H9 (cell line): ENCODE data around the gene TBPL1. TPM values are rescaled to one million over a fixed set of nuclear protein-coding genes. Genes with fewer than 3 reads are reported as not detected.
"Not testable (repeated sequence)": the region's sequence is repeated elsewhere in the genome, so short reads cannot be mapped to it uniquely, and the experiment has no call there.

Experiments used
- DNase-seq: peaks from one replicate; pipeline ENCODE4 v3.0.0-alpha.2; 2017
- H2AFZ ChIP-seq: one replicate; pipeline ENCODE4 v1.6.1; 2013; ENCODE audit warnings: mild to moderate bottlenecking, low read length, control low read depth, moderate library complexity
- H2AK5ac ChIP-seq: 2 replicates; pipeline ENCODE4 v1.6.1; 2013; ENCODE audit warnings: low read length, control low read depth, mixed read lengths; ENCODE audit not compliant: insufficient read length
- H2BK120ac ChIP-seq: one replicate; pipeline ENCODE4 v1.6.1; 2013; ENCODE audit warnings: low read depth, mild to moderate bottlenecking, low read length, control low read depth, inconsistent platforms; ENCODE audit not compliant: poor library complexity, severe bottlenecking
- H2BK12ac ChIP-seq: 2 replicates; pipeline ENCODE4 v1.6.1; 2013; ENCODE audit warnings: low read length, control low read depth, mixed read lengths, low read depth; ENCODE audit not compliant: insufficient read length
- H2BK15ac ChIP-seq: 2 replicates; pipeline ENCODE4 v1.6.1; 2013; ENCODE audit warnings: low read depth, low read length, control low read depth
- H2BK20ac ChIP-seq: one replicate; pipeline ENCODE4 v1.6.1; 2013; ENCODE audit warnings: low read depth, mild to moderate bottlenecking, low read length, control low read depth, inconsistent platforms; ENCODE audit not compliant: poor library complexity, severe bottlenecking
- H2BK5ac ChIP-seq: 2 replicates; pipeline ENCODE4 v1.6.1; 2013; ENCODE audit warnings: low read length, control low read depth, mixed read lengths; ENCODE audit not compliant: insufficient read length
- H3K14ac ChIP-seq: 2 replicates; pipeline ENCODE4 v1.6.1; 2013; ENCODE audit warnings: low read length, control low read depth; ENCODE audit not compliant: insufficient read depth
- H3K18ac ChIP-seq: 2 replicates; pipeline ENCODE4 v1.6.1; 2013; ENCODE audit warnings: low read depth, mild to moderate bottlenecking, mixed read lengths, low read length, control low read depth; ENCODE audit not compliant: insufficient read length
- H3K23ac ChIP-seq: 2 replicates; pipeline ENCODE4 v1.6.1; 2013; ENCODE audit warnings: low read length, control low read depth, mixed read lengths, low read depth; ENCODE audit not compliant: insufficient read length
- H3K23me2 ChIP-seq: 2 replicates; pipeline ENCODE4 v1.6.1; 2013; ENCODE audit warnings: low read depth, mild to moderate bottlenecking, mixed read lengths, low read length, control low read depth; ENCODE audit not compliant: insufficient read length, poor library complexity, severe bottlenecking
- H3K27ac ChIP-seq: 2 replicates; pipeline ENCODE4 v1.5.1; 2013; ENCODE audit warnings: low read length, control low read depth, mixed read lengths, low read depth; ENCODE audit not compliant: insufficient read length
- H3K27me3 ChIP-seq: 2 replicates; pipeline ENCODE4 v1.6.1; 2013; ENCODE audit warnings: low read length, control low read depth, inconsistent platforms; ENCODE audit not compliant: insufficient read depth
- H3K4ac ChIP-seq: 2 replicates; pipeline ENCODE4 v1.6.1; 2013; ENCODE audit warnings: low read depth, mild to moderate bottlenecking, control low read depth, inconsistent platforms, low read length, moderate library complexity
- H3K4me1 ChIP-seq: 2 replicates; pipeline ENCODE4 v1.6.1; 2013; ENCODE audit warnings: low read length, control low read depth, inconsistent platforms; ENCODE audit not compliant: insufficient read depth
- H3K4me2 ChIP-seq: 2 replicates; pipeline ENCODE4 v1.6.1; 2013; ENCODE audit warnings: low read length, control low read depth, mixed read lengths; ENCODE audit not compliant: insufficient read length, insufficient read depth
- H3K56ac ChIP-seq: 2 replicates; pipeline ENCODE4 v1.6.1; 2013; ENCODE audit warnings: low read depth, mild to moderate bottlenecking, mixed read lengths, low read length, control low read depth; ENCODE audit not compliant: insufficient read length
- H3K79me1 ChIP-seq: 2 replicates; pipeline ENCODE4 v1.6.1; 2013; ENCODE audit warnings: low read depth, mild to moderate bottlenecking, moderate library complexity, low read length, control low read depth, inconsistent platforms; ENCODE audit not compliant: insufficient read depth, poor library complexity, severe bottlenecking
- H3K79me2 ChIP-seq: 2 replicates; pipeline ENCODE4 v1.6.1; 2013; ENCODE audit warnings: low read length, control low read depth, inconsistent platforms; ENCODE audit not compliant: insufficient read depth
- H3K9ac ChIP-seq: 2 replicates; pipeline ENCODE4 v1.6.1; 2013; ENCODE audit warnings: low read length, control low read depth, mixed read lengths; ENCODE audit not compliant: insufficient read length; ENCODE audit errors: extremely low read depth
- H3K9me3 ChIP-seq: one replicate; pipeline ENCODE4 v1.6.1; 2013; ENCODE audit warnings: low read depth, low read length, inconsistent platforms; ENCODE audit not compliant: control insufficient read depth
- H3T11ph ChIP-seq: one replicate; pipeline ENCODE4 v1.6.1; 2013; ENCODE audit warnings: mild to moderate bottlenecking, low read length, control low read depth, inconsistent platforms
- H4K20me1 ChIP-seq: one replicate; pipeline ENCODE4 v1.6.1; 2013; ENCODE audit not compliant: control insufficient read depth, insufficient read length, insufficient read depth
- H4K5ac ChIP-seq: 2 replicates; pipeline ENCODE4 v1.6.1; 2013; ENCODE audit warnings: low read depth, mild to moderate bottlenecking, mixed read lengths, low read length, control low read depth; ENCODE audit not compliant: insufficient read length
- H4K8ac ChIP-seq: replicated peaks from 2 replicates; pipeline ENCODE4 v1.6.1; 2013; ENCODE audit warnings: low read length, control low read depth, mixed read lengths, low read depth; ENCODE audit not compliant: insufficient read length
- H4K91ac ChIP-seq: 2 replicates; pipeline ENCODE4 v1.6.1; 2013; ENCODE audit warnings: low read depth, mild to moderate bottlenecking, moderate library complexity, mixed read lengths, low read length, control low read depth; ENCODE audit not compliant: insufficient read length
- H3K27ac Mint-ChIP-seq, 3 experiments: 2 replicates in 2 of 3; 3 replicates in 1 of 3; pipeline ENCODE4 v1.8.0; 2020 to 2021; ENCODE audit warnings: mixed read lengths in 3 of 3, mild to moderate bottlenecking in 1 of 3, moderate library complexity in 1 of 3
- H3K27me3 Mint-ChIP-seq: 2 replicates; pipeline ENCODE4 v1.8.0; 2021; ENCODE audit warnings: low read depth, mild to moderate bottlenecking, moderate library complexity, mixed read lengths
- H3K36me3 Mint-ChIP-seq, 3 experiments: 2 replicates in 2 of 3; 3 replicates in 1 of 3; pipeline ENCODE4 v1.8.0; 2020 to 2021; ENCODE audit warnings: low read depth in 3 of 3, mixed read lengths in 3 of 3; ENCODE audit not compliant: insufficient read depth in 1 of 3
- H3K4me1 Mint-ChIP-seq, 2 experiments: 2 replicates each; pipeline ENCODE4 v1.8.0; 2020; ENCODE audit warnings: mixed read lengths in 2 of 2
- H3K4me3 Mint-ChIP-seq, 2 experiments: 2 replicates in 1 of 2; 3 replicates in 1 of 2; pipeline ENCODE4 v1.8.0; 2020 to 2021; ENCODE audit warnings: mild to moderate bottlenecking in 2 of 2, mixed read lengths in 2 of 2, moderate library complexity in 1 of 2
- H3K9me3 Mint-ChIP-seq, 2 experiments: 2 replicates in 1 of 2; 3 replicates in 1 of 2; pipeline ENCODE4 v1.8.0; 2020; ENCODE audit warnings: mild to moderate bottlenecking in 2 of 2, mixed read lengths in 2 of 2, moderate library complexity in 1 of 2
- CTCF ChIP-seq: fragments of 200-600 bp; sonication (generic); conservative IDR thresholded peaks from 3 replicates; pipeline ENCODE4 v1.8.0; 2021; ENCODE audit warnings: antibody characterized with exemption, mild to moderate bottlenecking
- WGBS: extraction: QIAGEN DNeasy Blood & Tissue Kit; methylation state at CpG from one replicate; pipeline ENCODE4 v1.1.7; 2013; ENCODE audit warnings: missing lambda C conversion rate, low lambda C conversion rate, mixed read lengths; ENCODE audit not compliant: insufficient read length; ENCODE audit errors: extremely low coverage; 5-methylcytosine and 5-hydroxymethylcytosine counted together
- total RNA-seq: library from RNA; stranded (reverse); gene quantifications from 2 replicates; pipeline ENCODE4 v1.2.1, GENCODE V29; 2021

The TBPL1 gene
- total RNA-seq, 1 experiment from 2014 or later: 49.7 TPM

GRCh38 chr6:133967347-133967746 is 14.3 kb downstream of the TBPL1 start:
- Histone ChIP-seq H3K4ac (no peak overlapping the region), H3K56ac (no peak overlapping the region), H4K5ac (no peak overlapping the region), H3K79me2 (peaks cover 9% of the 10 kb centered on the region; the same call in 1 of the 2 replicates), H4K8ac (no peak overlapping the region), H4K20me1 (no peaks in the 10 kb centered on the region), H2BK20ac (no peak overlapping the region), H3K9me3 (no peaks in the 10 kb centered on the region), H2AK5ac (no peak overlapping the region), H2BK120ac (no peak overlapping the region), H3K23ac (no peak overlapping the region), H3K18ac (no peak overlapping the region), H3K4me1 (peaks cover 3% of the 10 kb centered on the region; the same call in 1 of the 2 replicates), H2BK12ac (no peak overlapping the region), H3K27ac (no peak overlapping the region), H4K91ac (no peak overlapping the region), H2BK5ac (no peak overlapping the region), H3T11ph (no peak overlapping the region), H3K9ac (no peak overlapping the region), H3K4me2 (no peak overlapping the region), H3K23me2 (no peaks in the 10 kb centered on the region), H3K27me3 (no peaks in the 10 kb centered on the region), H2BK15ac (no peak overlapping the region), H2AFZ (no peak overlapping the region), H3K14ac (no peak overlapping the region), H3K79me1 (no peaks in the 10 kb centered on the region)
- peaks cover 10 to 13% of the 10 kb centered on the region in 2 experiments for H3K4me1 Mint-ChIP-seq
- no peak overlapping the region for H3K27ac Mint-ChIP-seq
- H3K4me3 Mint-ChIP-seq: no peak overlapping the region
- H3K27me3 Mint-ChIP-seq: no peaks in the 10 kb centered on the region
- DNase-seq: no peak
- WGBS: no CpG with 5 or more reads among the region's 4 CpGs
- no peak for TF ChIP-seq CTCF
- H3K36me3 Mint-ChIP-seq: no peaks in the 10 kb centered on the region; a peak in 1 of 7 replicates
- H3K9me3 Mint-ChIP-seq: no peaks in the 10 kb centered on the region

- not testable (repeated sequence) for H3K9ac ChIP-seq, H3K4me1 ChIP-seq, H2BK5ac ChIP-seq, H3K27me3 ChIP-seq, H2BK120ac ChIP-seq, DNase-seq, H3K36me3 Mint-ChIP-seq, H3K18ac ChIP-seq, H3K79me1 ChIP-seq, H3K79me2 ChIP-seq, H2BK15ac ChIP-seq, H4K20me1 ChIP-seq, H3K27me3 Mint-ChIP-seq, H3K4me2 ChIP-seq, H3K4ac ChIP-seq, H4K91ac ChIP-seq, H2AFZ ChIP-seq, H3K14ac ChIP-seq, H3T11ph ChIP-seq, H3K27ac ChIP-seq, H4K8ac ChIP-seq, H3K4me3 Mint-ChIP-seq, H2BK12ac ChIP-seq, H2BK20ac ChIP-seq, H3K23ac ChIP-seq, H4K5ac ChIP-seq, H3K56ac ChIP-seq, H3K23me2 ChIP-seq, H3K27ac Mint-ChIP-seq, H3K9me3 ChIP-seq, H3K9me3 Mint-ChIP-seq, H2AK5ac ChIP-seq
- no CpG with 5 or more reads among the region's 8 CpGs for WGBS
- H3K4me1 Mint-ChIP-seq: peaks cover 10 to 14% of the 10 kb centered on the region in 2 experiments
These were observed 14.8 kb downstream of the TBPL1 start for GRCh38 chr6:133967835-133968234.
